Measurements from ENCODE around the gene RAB24. TPM values are rescaled to one million over a fixed set of nuclear protein-coding genes. Genes with fewer than 3 reads are reported as not detected.
"Not testable (repeated sequence)": the region's sequence is repeated elsewhere in the genome, so short reads cannot be mapped to it uniquely, and the experiment has no call there.

Gene RAB24
- total and polyA plus RNA-seq, 4 experiments from 2014 or later: 13.3 to 20.5 (median 17.9) TPM

GRCh38 chr5:177264178-177264577 lies 39.3 kb downstream of the RAB24 start:
- Histone ChIP-seq H3K27me3 (ENCODE audit: insufficient read depth, low read length) (no peaks in the 10 kb centered on the region), H3K9me3 (ENCODE audit: control insufficient read depth in 1 of 2, low read length in 2 of 2) (no peaks in the 10 kb centered on the region), H3K27ac (ENCODE audit: low read depth, low read length) (no peak overlapping the region), H3K4me1 (ENCODE audit: insufficient read depth, low read length) (no peaks in the 10 kb centered on the region), H3K4me3 (ENCODE audit: low read length in 2 of 2) (no peak overlapping the region), H3K36me3 (ENCODE audit: insufficient read depth, low read length) (peaks cover 48% of the 10 kb centered on the region)
- DNase-seq: no peak
- Mint-ChIP-seq H3K4me1 (peaks cover 0 to 4% (median 2%) of the 10 kb centered on the region in 4 donors), H3K27me3 (no peaks in the 10 kb centered on the region), H3K27ac (no peak overlapping the region), H3K36me3 (peaks cover 51 to 79% of the 10 kb centered on the region in 2 donors), H3K4me3 (no peak overlapping the region), H3K9me3 (no peaks in the 10 kb centered on the region)
- intact Hi-C loops (cut with micrococcal nuclease): no loop called here
- ChIA-PET POLR2A (ENCODE audit: partially characterized antibody) (no interaction called here), CTCF (ENCODE audit: partially characterized antibody) (interaction anchor here (1.0 to 2.9 kb wide), 2 partner anchors 21 to 151 kb away, joined by 3 to 14 read pairs; no protein-coding TSS in a partner anchor)

- intact Hi-C loops (cut with micrococcal nuclease): no loop called here
- no peak overlapping the region for H3K4me3 ChIP-seq (ENCODE audit: low read length in 2 of 2)
- no peak overlapping the region for H3K27ac ChIP-seq (ENCODE audit: low read depth, low read length)
- Mint-ChIP-seq H3K4me1 (peaks cover 0 to 1% (median 0%) of the 10 kb centered on the region in 4 donors), H3K4me3 (no peak overlapping the region), H3K9me3 (no peaks in the 10 kb centered on the region), H3K27ac (no peak overlapping the region), H3K27me3 (no peaks in the 10 kb centered on the region), H3K36me3 (peaks cover 57 to 80% of the 10 kb centered on the region in 2 donors)
- DNase-seq: no peak
- ChIA-PET POLR2A (ENCODE audit: partially characterized antibody) (no interaction called here), CTCF (ENCODE audit: partially characterized antibody) (no interaction called here)
- peaks cover 46% of the 10 kb centered on the region for H3K36me3 ChIP-seq (ENCODE audit: insufficient read depth, low read length)
- H3K27me3 ChIP-seq (ENCODE audit: insufficient read depth, low read length): no peaks in the 10 kb centered on the region
- H3K9me3 ChIP-seq (ENCODE audit: control insufficient read depth in 1 of 2, low read length in 2 of 2): no peaks in the 10 kb centered on the region
- H3K4me1 ChIP-seq (ENCODE audit: insufficient read depth, low read length): no peaks in the 10 kb centered on the region
Measured at GRCh38 chr5:177261510-177261909, 42.0 kb downstream of the RAB24 start.

DNA sequence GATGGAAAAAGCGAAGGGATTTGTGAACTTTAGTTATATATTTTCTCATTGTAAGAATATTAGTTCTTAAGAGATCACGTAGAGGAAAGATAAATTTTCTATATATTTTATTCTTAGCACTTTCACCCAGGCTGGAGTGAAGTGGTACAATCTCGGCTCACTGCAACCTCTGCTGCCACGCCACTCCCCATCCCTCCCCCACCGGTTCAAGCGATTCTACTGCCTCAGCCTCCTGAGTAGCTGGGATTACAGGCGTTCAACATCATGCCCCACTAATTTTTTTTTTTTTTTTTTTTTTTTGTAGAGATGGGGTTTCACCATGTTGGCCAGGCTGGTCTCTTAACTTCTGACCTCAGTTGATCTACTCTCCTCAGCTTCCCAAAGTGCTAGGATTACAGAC lies 42.6 kb downstream of the RAB24 start:
- Histone ChIP-seq H3K27ac (ENCODE audit: low read depth, low read length) (no peak overlapping the region), H3K4me3 (ENCODE audit: low read length in 2 of 2) (no peak overlapping the region), H3K36me3 (ENCODE audit: insufficient read depth, low read length) (peaks cover 44% of the 10 kb centered on the region), H3K4me1 (ENCODE audit: insufficient read depth, low read length) (no peaks in the 10 kb centered on the region), H3K27me3 (ENCODE audit: insufficient read depth, low read length) (no peaks in the 10 kb centered on the region), H3K9me3 (ENCODE audit: control insufficient read depth in 1 of 2, low read length in 2 of 2) (no peaks in the 10 kb centered on the region)
- intact Hi-C loops (cut with micrococcal nuclease): no loop called here
- Mint-ChIP-seq H3K27ac (no peak overlapping the region), H3K4me1 (peaks cover 0 to 2% (median under 1%) of the 10 kb centered on the region in 4 donors), H3K27me3 (no peaks in the 10 kb centered on the region), H3K36me3 (peaks cover 54 to 78% of the 10 kb centered on the region in 2 donors), H3K9me3 (no peaks in the 10 kb centered on the region), H3K4me3 (no peak overlapping the region)
- DNase-seq: no peak
- ChIA-PET CTCF (ENCODE audit: partially characterized antibody) (no interaction called here), POLR2A (ENCODE audit: partially characterized antibody) (no interaction called here)

- H3K9me3 ChIP-seq (ENCODE audit: control insufficient read depth in 1 of 2, low read length in 2 of 2); H3K9me3 Mint-ChIP-seq; H3K27ac ChIP-seq (ENCODE audit: low read depth, low read length); H3K27me3 Mint-ChIP-seq; intact Hi-C loops (cut with micrococcal nuclease); H3K4me3 ChIP-seq (ENCODE audit: low read length in 2 of 2); H3K27ac Mint-ChIP-seq; H3K4me1 Mint-ChIP-seq; H3K4me3 Mint-ChIP-seq; POLR2A ChIA-PET (ENCODE audit: partially characterized antibody); H3K4me1 ChIP-seq (ENCODE audit: insufficient read depth, low read length); DNase-seq; H3K27me3 ChIP-seq (ENCODE audit: insufficient read depth, low read length): not testable (repeated sequence)
- peaks cover 50 to 75% of the 10 kb centered on the region in 2 donors for H3K36me3 Mint-ChIP-seq
- CTCF ChIA-PET (ENCODE audit: partially characterized antibody): interaction anchor here (1.8 kb wide), 1 partner anchor 148 kb away, joined by 4 read pairs; no protein-coding TSS in a partner anchor
- peaks cover 42% of the 10 kb centered on the region for H3K36me3 ChIP-seq (ENCODE audit: insufficient read depth, low read length)
Measured at GRCh38 chr5:177258711-177259110, 44.8 kb downstream of the RAB24 start.

DNA sequence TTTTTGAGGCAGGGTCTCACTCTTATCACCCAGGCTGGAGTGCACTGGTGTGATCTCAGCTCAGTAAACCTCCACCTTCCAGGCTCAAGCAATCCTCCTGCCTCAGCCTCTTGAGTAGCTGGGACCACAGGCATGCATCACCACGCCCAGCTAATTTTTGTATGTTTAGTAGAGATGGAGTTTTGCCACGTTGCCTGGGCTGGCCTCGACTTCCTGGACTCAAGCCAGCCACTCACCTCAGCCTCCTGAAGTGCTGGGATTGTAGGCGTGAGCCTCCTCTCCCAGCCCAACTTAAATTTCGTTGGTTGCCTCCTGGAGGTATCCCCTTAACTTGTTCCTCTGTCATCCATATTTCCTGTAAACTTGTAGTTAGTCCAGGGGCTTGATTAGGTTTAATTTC lies 47.2 kb downstream of the RAB24 start:
- Mint-ChIP-seq H3K36me3 (peaks cover 48 to 74% of the 10 kb centered on the region in 2 donors), H3K27me3 (no peaks in the 10 kb centered on the region), H3K4me1 (peaks cover 4 to 10% (median 7%) of the 10 kb centered on the region in 4 donors), H3K4me3 (no peak overlapping the region), H3K27ac (peak overlapping the region in 1 of 7 donors; percentile 15), H3K9me3 (no peaks in the 10 kb centered on the region)
- CTCF ChIA-PET (ENCODE audit: partially characterized antibody): interaction anchor here (5.7 kb wide), 1 partner anchor 143 kb away, joined by 29 read pairs; no protein-coding TSS in a partner anchor
- H3K9me3 ChIP-seq (ENCODE audit: control insufficient read depth in 1 of 2, low read length in 2 of 2): no peaks in the 10 kb centered on the region
- intact Hi-C loops (cut with micrococcal nuclease): no loop called here
- POLR2A ChIA-PET (ENCODE audit: partially characterized antibody): no interaction called here
- no peaks in the 10 kb centered on the region for H3K4me1 ChIP-seq (ENCODE audit: insufficient read depth, low read length)
- no peak for DNase-seq
- no peak overlapping the region for H3K27ac ChIP-seq (ENCODE audit: low read depth, low read length)
- peaks cover 46% of the 10 kb centered on the region for H3K36me3 ChIP-seq (ENCODE audit: insufficient read depth, low read length)
- H3K27me3 ChIP-seq (ENCODE audit: insufficient read depth, low read length): no peaks in the 10 kb centered on the region
- H3K4me3 ChIP-seq (ENCODE audit: low read length in 2 of 2): no peak overlapping the region

- Mint-ChIP-seq H3K27me3 (no peaks in the 10 kb centered on the region), H3K27ac (peak overlapping the region in 2 of 7 donors; percentile 64 to 83), H3K4me1 (peaks cover 4 to 10% (median 7%) of the 10 kb centered on the region in 4 donors), H3K4me3 (no peak overlapping the region), H3K9me3 (no peaks in the 10 kb centered on the region), H3K36me3 (peaks cover 31 to 66% of the 10 kb centered on the region in 2 donors)
- H3K4me3 ChIP-seq (ENCODE audit: low read length in 2 of 2): no peak overlapping the region
- no peaks in the 10 kb centered on the region for H3K9me3 ChIP-seq (ENCODE audit: control insufficient read depth in 1 of 2, low read length in 2 of 2)
- intact Hi-C loops (cut with micrococcal nuclease): loop anchor here (5.0 kb wide), 1 partner anchor 141 kb away; no protein-coding TSS in a partner anchor
- H3K27ac ChIP-seq (ENCODE audit: low read depth, low read length): no peak overlapping the region
- H3K4me1 ChIP-seq (ENCODE audit: insufficient read depth, low read length): no peaks in the 10 kb centered on the region
- peaks cover 41% of the 10 kb centered on the region for H3K36me3 ChIP-seq (ENCODE audit: insufficient read depth, low read length)
- no peak for DNase-seq
- no peaks in the 10 kb centered on the region for H3K27me3 ChIP-seq (ENCODE audit: insufficient read depth, low read length)
- POLR2A ChIA-PET (ENCODE audit: partially characterized antibody): no interaction called here
- CTCF ChIA-PET (ENCODE audit: partially characterized antibody): interaction anchor here (2.3 to 5.7 kb wide), 2 partner anchors 9 to 140 kb away, joined by 6 to 29 read pairs; no protein-coding TSS in a partner anchor
Measured at GRCh38 chr5:177253252-177253651, 50.3 kb downstream of the RAB24 start.

Data from CD4-positive, alpha-beta memory T cell (primary cell).